ENCODE measurements around the gene PABPC3.

DNA sequence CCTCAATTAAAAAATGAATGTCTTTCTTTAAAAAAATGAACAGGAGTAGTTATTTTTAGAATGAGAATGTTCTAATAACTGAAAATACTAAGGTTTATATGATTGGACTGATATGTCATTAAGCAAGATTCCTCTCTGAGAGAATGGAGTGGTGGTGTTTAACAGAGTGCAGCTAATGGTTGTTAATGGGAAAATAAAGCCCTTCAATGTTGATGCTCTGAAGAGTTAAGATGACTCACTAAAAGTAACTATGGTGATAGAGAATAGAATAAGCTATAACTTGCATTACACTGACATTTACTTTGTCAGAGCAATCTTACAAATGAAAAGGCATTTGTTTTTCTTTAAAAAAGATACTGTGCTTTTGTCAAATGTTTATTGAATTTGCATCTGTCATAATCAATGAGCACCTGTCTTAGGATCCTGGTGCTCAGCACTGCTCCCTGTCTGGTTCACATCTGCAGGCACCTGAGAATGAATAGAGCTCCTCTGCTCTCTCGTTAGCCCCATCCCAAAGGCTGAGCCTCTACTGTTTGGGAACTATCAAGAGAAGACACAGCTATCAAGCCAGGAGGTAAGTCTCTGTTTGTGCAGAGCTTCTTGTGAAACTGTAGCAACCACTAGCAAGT, 15.1 kb downstream of the PABPC3 start:
- TF ChIP-seq POLR2AphosphoS5 (IDR thresholded peaks at IDR 0.05; ENCODE audit: low read depth, low read length), result no peak
- TF ChIP-seq POLR2A (IDR thresholded peaks at IDR 0.05; ENCODE audit: low read depth, low read length), result no peak
